Breast epithelium (tissue), 3 donors: ENCODE results near the gene URB1.

Source experiments
- POLR2A ChIP-seq: fragments of 450-650 bp; IDR thresholded peaks from one replicate; pipeline ENCODE4 v1.6.1; 2016; ENCODE audit warnings: antibody characterized with exemption, mild to moderate bottlenecking, moderate library complexity
- POLR2AphosphoS5 ChIP-seq, 3 donors: sonication (generic); formaldehyde crosslinking; IDR thresholded peaks; one replicate each; pipeline ENCODE4 v1.6.1; 2017; ENCODE audit warnings: antibody characterized with exemption in 3 of 3
- TF ChIP-seq, protein P1 (sequence below), 3 donors: fragments of 450-650 bp; IDR thresholded peaks; one replicate each; pipeline ENCODE4 v1.5.1; 2016 to 2017; ENCODE audit warnings: antibody characterized with exemption in 3 of 3, mild to moderate bottlenecking in 3 of 3, moderate library complexity in 3 of 3

DNA sequence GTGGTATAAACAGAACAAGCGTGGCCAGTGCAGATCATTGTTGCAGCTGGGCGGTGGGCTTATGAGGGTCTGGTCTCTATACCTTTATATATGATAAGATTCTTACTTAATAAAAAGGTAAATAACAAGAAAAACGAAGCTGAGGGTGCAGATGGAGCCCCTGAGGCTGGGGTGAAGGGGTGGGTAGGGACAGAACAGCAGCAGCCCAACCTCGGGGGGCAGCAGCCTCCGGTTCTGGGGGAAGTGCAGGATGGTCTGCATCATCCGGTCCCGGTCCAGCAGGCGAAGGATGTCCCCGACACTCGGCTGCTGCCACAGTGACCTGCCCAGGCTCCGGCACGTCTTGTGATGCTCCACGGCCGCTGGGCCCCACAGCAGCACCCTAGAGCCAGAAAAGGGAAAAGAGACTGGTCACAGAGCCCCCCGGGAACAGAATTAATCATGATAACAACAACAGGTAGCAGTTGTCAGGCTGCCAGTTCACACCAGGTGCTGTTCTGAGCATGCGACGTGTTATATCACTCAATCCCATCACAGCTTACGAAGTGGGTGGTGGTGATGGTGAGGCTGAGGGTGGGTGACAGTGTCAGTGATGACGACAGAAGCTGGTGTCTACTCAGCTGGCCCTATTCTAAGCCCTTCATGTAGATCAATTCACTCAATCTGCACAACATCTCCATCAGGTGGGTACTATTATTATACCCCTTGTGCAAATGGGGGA lies 58.7 kb downstream of the URB1 start:
- no peak for TF ChIP-seq POLR2AphosphoS5 (IDR thresholded peaks at IDR 0.05)
- TF ChIP-seq, protein P1, sequence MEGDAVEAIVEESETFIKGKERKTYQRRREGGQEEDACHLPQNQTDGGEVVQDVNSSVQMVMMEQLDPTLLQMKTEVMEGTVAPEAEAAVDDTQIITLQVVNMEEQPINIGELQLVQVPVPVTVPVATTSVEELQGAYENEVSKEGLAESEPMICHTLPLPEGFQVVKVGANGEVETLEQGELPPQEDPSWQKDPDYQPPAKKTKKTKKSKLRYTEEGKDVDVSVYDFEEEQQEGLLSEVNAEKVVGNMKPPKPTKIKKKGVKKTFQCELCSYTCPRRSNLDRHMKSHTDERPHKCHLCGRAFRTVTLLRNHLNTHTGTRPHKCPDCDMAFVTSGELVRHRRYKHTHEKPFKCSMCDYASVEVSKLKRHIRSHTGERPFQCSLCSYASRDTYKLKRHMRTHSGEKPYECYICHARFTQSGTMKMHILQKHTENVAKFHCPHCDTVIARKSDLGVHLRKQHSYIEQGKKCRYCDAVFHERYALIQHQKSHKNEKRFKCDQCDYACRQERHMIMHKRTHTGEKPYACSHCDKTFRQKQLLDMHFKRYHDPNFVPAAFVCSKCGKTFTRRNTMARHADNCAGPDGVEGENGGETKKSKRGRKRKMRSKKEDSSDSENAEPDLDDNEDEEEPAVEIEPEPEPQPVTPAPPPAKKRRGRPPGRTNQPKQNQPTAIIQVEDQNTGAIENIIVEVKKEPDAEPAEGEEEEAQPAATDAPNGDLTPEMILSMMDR (IDR thresholded peaks at IDR 0.05): no peak
- TF ChIP-seq POLR2A: no peak
